H9 (cell line): Measurements from ENCODE around the gene CALN1. TPM values are rescaled to one million over a fixed set of nuclear protein-coding genes. Genes with fewer than 3 reads are reported as not detected.

ENCODE experiments used
- DNase-seq: peaks from one replicate; pipeline ENCODE4 v3.0.0-alpha.2; 2017
- H2AFZ ChIP-seq: one replicate; pipeline ENCODE4 v1.6.1; 2013; ENCODE audit warnings: mild to moderate bottlenecking, low read length, control low read depth, moderate library complexity
- H2AK5ac ChIP-seq: 2 replicates; pipeline ENCODE4 v1.6.1; 2013; ENCODE audit warnings: low read length, control low read depth, mixed read lengths; ENCODE audit not compliant: insufficient read length
- H2BK120ac ChIP-seq: one replicate; pipeline ENCODE4 v1.6.1; 2013; ENCODE audit warnings: low read depth, mild to moderate bottlenecking, low read length, control low read depth, inconsistent platforms; ENCODE audit not compliant: poor library complexity, severe bottlenecking
- H2BK12ac ChIP-seq: 2 replicates; pipeline ENCODE4 v1.6.1; 2013; ENCODE audit warnings: low read length, control low read depth, mixed read lengths, low read depth; ENCODE audit not compliant: insufficient read length
- H2BK15ac ChIP-seq: 2 replicates; pipeline ENCODE4 v1.6.1; 2013; ENCODE audit warnings: low read depth, low read length, control low read depth
- H2BK20ac ChIP-seq: one replicate; pipeline ENCODE4 v1.6.1; 2013; ENCODE audit warnings: low read depth, mild to moderate bottlenecking, low read length, control low read depth, inconsistent platforms; ENCODE audit not compliant: poor library complexity, severe bottlenecking
- H2BK5ac ChIP-seq: 2 replicates; pipeline ENCODE4 v1.6.1; 2013; ENCODE audit warnings: low read length, control low read depth, mixed read lengths; ENCODE audit not compliant: insufficient read length
- H3K14ac ChIP-seq: 2 replicates; pipeline ENCODE4 v1.6.1; 2013; ENCODE audit warnings: low read length, control low read depth; ENCODE audit not compliant: insufficient read depth
- H3K18ac ChIP-seq: 2 replicates; pipeline ENCODE4 v1.6.1; 2013; ENCODE audit warnings: low read depth, mild to moderate bottlenecking, mixed read lengths, low read length, control low read depth; ENCODE audit not compliant: insufficient read length
- H3K23ac ChIP-seq: 2 replicates; pipeline ENCODE4 v1.6.1; 2013; ENCODE audit warnings: low read length, control low read depth, mixed read lengths, low read depth; ENCODE audit not compliant: insufficient read length
- H3K23me2 ChIP-seq: 2 replicates; pipeline ENCODE4 v1.6.1; 2013; ENCODE audit warnings: low read depth, mild to moderate bottlenecking, mixed read lengths, low read length, control low read depth; ENCODE audit not compliant: insufficient read length, poor library complexity, severe bottlenecking
- H3K27ac ChIP-seq: 2 replicates; pipeline ENCODE4 v1.5.1; 2013; ENCODE audit warnings: low read length, control low read depth, mixed read lengths, low read depth; ENCODE audit not compliant: insufficient read length
- H3K27me3 ChIP-seq: 2 replicates; pipeline ENCODE4 v1.6.1; 2013; ENCODE audit warnings: low read length, control low read depth, inconsistent platforms; ENCODE audit not compliant: insufficient read depth
- H3K4ac ChIP-seq: 2 replicates; pipeline ENCODE4 v1.6.1; 2013; ENCODE audit warnings: low read depth, mild to moderate bottlenecking, control low read depth, inconsistent platforms, low read length, moderate library complexity
- H3K4me1 ChIP-seq: 2 replicates; pipeline ENCODE4 v1.6.1; 2013; ENCODE audit warnings: low read length, control low read depth, inconsistent platforms; ENCODE audit not compliant: insufficient read depth
- H3K4me2 ChIP-seq: 2 replicates; pipeline ENCODE4 v1.6.1; 2013; ENCODE audit warnings: low read length, control low read depth, mixed read lengths; ENCODE audit not compliant: insufficient read length, insufficient read depth
- H3K56ac ChIP-seq: 2 replicates; pipeline ENCODE4 v1.6.1; 2013; ENCODE audit warnings: low read depth, mild to moderate bottlenecking, mixed read lengths, low read length, control low read depth; ENCODE audit not compliant: insufficient read length
- H3K79me1 ChIP-seq: 2 replicates; pipeline ENCODE4 v1.6.1; 2013; ENCODE audit warnings: low read depth, mild to moderate bottlenecking, moderate library complexity, low read length, control low read depth, inconsistent platforms; ENCODE audit not compliant: insufficient read depth, poor library complexity, severe bottlenecking
- H3K79me2 ChIP-seq: 2 replicates; pipeline ENCODE4 v1.6.1; 2013; ENCODE audit warnings: low read length, control low read depth, inconsistent platforms; ENCODE audit not compliant: insufficient read depth
- H3K9ac ChIP-seq: 2 replicates; pipeline ENCODE4 v1.6.1; 2013; ENCODE audit warnings: low read length, control low read depth, mixed read lengths; ENCODE audit not compliant: insufficient read length; ENCODE audit errors: extremely low read depth
- H3K9me3 ChIP-seq: one replicate; pipeline ENCODE4 v1.6.1; 2013; ENCODE audit warnings: low read depth, low read length, inconsistent platforms; ENCODE audit not compliant: control insufficient read depth
- H3T11ph ChIP-seq: one replicate; pipeline ENCODE4 v1.6.1; 2013; ENCODE audit warnings: mild to moderate bottlenecking, low read length, control low read depth, inconsistent platforms
- H4K20me1 ChIP-seq: one replicate; pipeline ENCODE4 v1.6.1; 2013; ENCODE audit not compliant: control insufficient read depth, insufficient read length, insufficient read depth
- H4K5ac ChIP-seq: 2 replicates; pipeline ENCODE4 v1.6.1; 2013; ENCODE audit warnings: low read depth, mild to moderate bottlenecking, mixed read lengths, low read length, control low read depth; ENCODE audit not compliant: insufficient read length
- H4K8ac ChIP-seq: replicated peaks from 2 replicates; pipeline ENCODE4 v1.6.1; 2013; ENCODE audit warnings: low read length, control low read depth, mixed read lengths, low read depth; ENCODE audit not compliant: insufficient read length
- H4K91ac ChIP-seq: 2 replicates; pipeline ENCODE4 v1.6.1; 2013; ENCODE audit warnings: low read depth, mild to moderate bottlenecking, moderate library complexity, mixed read lengths, low read length, control low read depth; ENCODE audit not compliant: insufficient read length
- H3K27ac Mint-ChIP-seq, 3 experiments: 2 replicates in 2 of 3; 3 replicates in 1 of 3; pipeline ENCODE4 v1.8.0; 2020 to 2021; ENCODE audit warnings: mixed read lengths in 3 of 3, mild to moderate bottlenecking in 1 of 3, moderate library complexity in 1 of 3
- H3K27me3 Mint-ChIP-seq: 2 replicates; pipeline ENCODE4 v1.8.0; 2021; ENCODE audit warnings: low read depth, mild to moderate bottlenecking, moderate library complexity, mixed read lengths
- H3K36me3 Mint-ChIP-seq, 3 experiments: 2 replicates in 2 of 3; 3 replicates in 1 of 3; pipeline ENCODE4 v1.8.0; 2020 to 2021; ENCODE audit warnings: low read depth in 3 of 3, mixed read lengths in 3 of 3; ENCODE audit not compliant: insufficient read depth in 1 of 3
- H3K4me1 Mint-ChIP-seq, 2 experiments: 2 replicates each; pipeline ENCODE4 v1.8.0; 2020; ENCODE audit warnings: mixed read lengths in 2 of 2
- H3K4me3 Mint-ChIP-seq, 2 experiments: 2 replicates in 1 of 2; 3 replicates in 1 of 2; pipeline ENCODE4 v1.8.0; 2020 to 2021; ENCODE audit warnings: mild to moderate bottlenecking in 2 of 2, mixed read lengths in 2 of 2, moderate library complexity in 1 of 2
- H3K9me3 Mint-ChIP-seq, 2 experiments: 2 replicates in 1 of 2; 3 replicates in 1 of 2; pipeline ENCODE4 v1.8.0; 2020; ENCODE audit warnings: mild to moderate bottlenecking in 2 of 2, mixed read lengths in 2 of 2, moderate library complexity in 1 of 2
- CTCF ChIP-seq: fragments of 200-600 bp; sonication (generic); conservative IDR thresholded peaks from 3 replicates; pipeline ENCODE4 v1.8.0; 2021; ENCODE audit warnings: antibody characterized with exemption, mild to moderate bottlenecking
- WGBS: extraction: QIAGEN DNeasy Blood & Tissue Kit; methylation state at CpG from one replicate; pipeline ENCODE4 v1.1.7; 2013; ENCODE audit warnings: missing lambda C conversion rate, low lambda C conversion rate, mixed read lengths; ENCODE audit not compliant: insufficient read length; ENCODE audit errors: extremely low coverage; 5-methylcytosine and 5-hydroxymethylcytosine counted together
- total RNA-seq: library from RNA; stranded (reverse); gene quantifications from 2 replicates; pipeline ENCODE4 v1.2.1, GENCODE V29; 2021

CALN1 gene
- total RNA-seq, 1 experiment from 2014 or later: 2.8 TPM

DNA sequence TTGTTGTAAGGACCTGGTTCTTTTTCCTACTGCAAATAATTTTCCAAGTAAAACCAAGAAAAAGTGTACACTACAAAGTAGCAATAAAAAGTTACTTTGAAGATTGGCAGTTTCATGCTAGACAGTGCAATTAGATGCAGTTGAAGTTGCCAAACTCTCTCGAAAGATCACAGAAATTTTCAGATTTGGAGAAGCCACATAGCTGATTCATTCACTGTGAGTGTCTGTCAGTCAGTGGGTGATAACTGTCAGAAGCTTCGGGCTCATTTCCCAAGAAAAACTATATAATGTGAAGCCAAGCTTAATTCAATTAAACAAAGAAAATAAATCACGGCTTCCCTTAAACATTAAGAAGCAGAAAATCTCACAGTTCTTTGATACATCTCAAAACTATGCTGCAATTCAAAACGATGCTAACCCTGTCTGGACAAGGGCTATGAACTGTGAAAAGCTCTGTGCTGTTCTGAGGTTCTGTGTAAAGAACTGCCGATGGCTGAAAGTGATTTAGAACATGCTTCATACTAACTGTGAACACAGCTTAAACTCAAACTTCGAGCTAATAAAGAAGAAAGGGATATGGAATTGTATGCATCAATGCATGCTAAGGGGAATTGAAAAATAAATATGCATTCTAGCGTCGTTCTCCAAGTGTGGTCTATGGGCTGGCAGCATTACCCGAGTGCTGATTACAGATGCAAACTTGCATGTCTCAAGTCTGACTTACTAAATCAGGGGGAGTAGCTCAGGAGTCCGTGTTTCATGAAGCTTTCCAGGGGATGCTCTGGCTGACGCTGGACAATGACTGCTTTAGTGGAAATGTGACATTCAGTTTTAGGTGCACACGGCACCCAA, 557.4 kb downstream of the CALN1 start:
- H2BK20ac ChIP-seq: no peak overlapping the region
- no peak overlapping the region for H2AFZ ChIP-seq
- no peak overlapping the region for H2BK15ac ChIP-seq
- H4K91ac ChIP-seq: no peak overlapping the region
- peaks cover 2% of the 10 kb centered on the region; the same call in 1 of the 2 replicates for H3K27me3 Mint-ChIP-seq
- no peaks in the 10 kb centered on the region for H3K27me3 ChIP-seq
- no peak overlapping the region for H3K27ac Mint-ChIP-seq
- H3T11ph ChIP-seq: no peak overlapping the region
- no peak for DNase-seq
- H3K23ac ChIP-seq: no peak overlapping the region
- no peaks in the 10 kb centered on the region for H4K20me1 ChIP-seq
- H3K4me2 ChIP-seq: no peak overlapping the region
- H3K18ac ChIP-seq: no peak overlapping the region
- no peaks in the 10 kb centered on the region for H3K9me3 ChIP-seq
- no peaks in the 10 kb centered on the region for H3K79me1 ChIP-seq
- no peak overlapping the region for H3K4ac ChIP-seq
- no peaks in the 10 kb centered on the region for H3K23me2 ChIP-seq
- no peak overlapping the region for H2BK120ac ChIP-seq
- no peak for TF ChIP-seq CTCF
- no peak overlapping the region for H4K5ac ChIP-seq
- H3K4me1 ChIP-seq: no peaks in the 10 kb centered on the region
- no peaks in the 10 kb centered on the region for H3K36me3 Mint-ChIP-seq
- no peak overlapping the region for H2BK12ac ChIP-seq
- no peak overlapping the region for H3K9ac ChIP-seq
- no peak overlapping the region for H3K27ac ChIP-seq
- no peaks in the 10 kb centered on the region for H3K9me3 Mint-ChIP-seq
- no peak overlapping the region for H2AK5ac ChIP-seq
- no peaks in the 10 kb centered on the region for H3K4me1 Mint-ChIP-seq
- H3K4me3 Mint-ChIP-seq: no peak overlapping the region
- H2BK5ac ChIP-seq: no peak overlapping the region
- H3K79me2 ChIP-seq: no peaks in the 10 kb centered on the region
- H3K14ac ChIP-seq: no peak overlapping the region
- no CpG with 5 or more reads among the region's 12 CpGs for WGBS
- H4K8ac ChIP-seq: no peak overlapping the region
- H3K56ac ChIP-seq: no peak overlapping the region
